ENCODE data around the gene PODNL1.

The PODNL1 gene

DNA sequence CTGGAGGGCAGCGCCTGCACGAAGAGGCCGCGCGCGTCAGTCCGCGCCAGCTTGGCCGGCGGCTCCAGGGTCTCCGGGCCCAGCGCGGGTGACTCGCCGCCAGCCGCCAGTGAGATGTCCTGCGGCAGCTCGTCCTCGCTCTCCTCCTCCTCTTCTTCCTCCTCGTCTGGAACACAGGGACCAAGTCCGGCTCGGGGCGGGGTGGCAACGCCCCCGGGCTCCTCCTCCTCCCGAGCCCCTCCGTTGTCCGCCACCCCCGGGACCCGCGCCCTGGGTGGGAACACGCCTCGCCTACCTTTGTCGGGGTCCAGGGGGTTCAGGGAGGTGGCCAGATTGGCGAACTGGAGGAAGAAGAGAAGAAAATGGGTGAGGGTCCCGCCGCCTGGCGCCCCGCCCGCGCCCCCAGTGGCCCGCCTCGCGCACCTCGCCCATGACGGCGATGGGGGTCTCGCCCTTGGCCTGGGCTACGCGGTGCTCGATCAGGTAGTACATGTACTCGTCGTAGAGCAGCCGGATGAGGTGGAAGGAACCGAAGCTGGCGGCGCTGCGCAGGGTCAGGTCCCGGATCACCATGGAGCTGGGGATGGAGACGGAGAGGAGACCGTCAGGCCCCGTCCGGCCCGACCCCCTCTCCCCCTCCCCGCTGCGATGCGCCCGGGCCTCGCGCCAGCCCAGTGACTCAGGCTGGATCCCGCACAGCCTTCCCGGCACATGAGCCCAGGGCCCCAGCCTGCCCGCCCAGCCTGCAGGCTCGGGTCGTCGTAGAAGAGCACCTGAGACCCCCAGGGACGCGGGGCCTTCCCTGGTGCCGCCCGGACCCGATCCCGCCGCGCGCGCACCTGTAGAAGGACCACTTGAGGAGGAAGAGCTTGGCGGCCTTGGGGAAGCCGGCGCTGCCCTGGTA is 24.7 kb upstream of the PODNL1 start:
- POLR2A ChIA-PET = interaction anchor here (0.6 kb wide), 1 partner anchor 41 kb away, joined by 3 read pairs; no protein-coding TSS in a partner anchor
- no peak overlapping the region for H3K4me3 ChIP-seq (ENCODE audit: control insufficient read depth in 1 of 7, extremely low read depth in 1 of 7, insufficient read depth in 4 of 7, low read depth in 2 of 7, low read length in 6 of 7)
- WGBS (ENCODE audit: insufficient coverage) = 96% methylated on average over 73 of the region's 89 CpGs
- H3K9me3 ChIP-seq (ENCODE audit: control extremely low read depth in 1 of 5, control insufficient read depth in 4 of 5, insufficient read depth in 2 of 5, low read depth in 1 of 5, low read length in 4 of 5) = no peaks in the 10 kb centered on the region
- peaks cover 4 to 83% (median 57%) of the 10 kb centered on the region in 4 experiments for H3K36me3 ChIP-seq (ENCODE audit: control insufficient read depth in 4 of 4, insufficient read depth in 4 of 4, low read length in 3 of 4)
- no peak overlapping the region for H3K27ac ChIP-seq (ENCODE audit: insufficient read depth in 1 of 2, low read depth in 1 of 2, low read length in 2 of 2, poor library complexity in 1 of 2, severe bottlenecking in 2 of 2)
- no peaks in the 10 kb centered on the region for H3K4me1 ChIP-seq (ENCODE audit: control extremely low read depth in 1 of 4, control insufficient read depth in 4 of 4, insufficient read depth in 4 of 4, low read length in 3 of 4)
- H3K27me3 ChIP-seq (replicated peaks in 2 of 5; ENCODE audit: control insufficient read depth in 4 of 5, insufficient read depth in 5 of 5, low read length in 4 of 5) = no peaks in the 10 kb centered on the region
- DNase-seq = no peak
- CTCF ChIA-PET = interaction anchor here (1.7 kb wide), 1 partner anchor 10 kb away, joined by 6 read pairs; the partner anchor contains the start of gene DCAF15

DNA sequence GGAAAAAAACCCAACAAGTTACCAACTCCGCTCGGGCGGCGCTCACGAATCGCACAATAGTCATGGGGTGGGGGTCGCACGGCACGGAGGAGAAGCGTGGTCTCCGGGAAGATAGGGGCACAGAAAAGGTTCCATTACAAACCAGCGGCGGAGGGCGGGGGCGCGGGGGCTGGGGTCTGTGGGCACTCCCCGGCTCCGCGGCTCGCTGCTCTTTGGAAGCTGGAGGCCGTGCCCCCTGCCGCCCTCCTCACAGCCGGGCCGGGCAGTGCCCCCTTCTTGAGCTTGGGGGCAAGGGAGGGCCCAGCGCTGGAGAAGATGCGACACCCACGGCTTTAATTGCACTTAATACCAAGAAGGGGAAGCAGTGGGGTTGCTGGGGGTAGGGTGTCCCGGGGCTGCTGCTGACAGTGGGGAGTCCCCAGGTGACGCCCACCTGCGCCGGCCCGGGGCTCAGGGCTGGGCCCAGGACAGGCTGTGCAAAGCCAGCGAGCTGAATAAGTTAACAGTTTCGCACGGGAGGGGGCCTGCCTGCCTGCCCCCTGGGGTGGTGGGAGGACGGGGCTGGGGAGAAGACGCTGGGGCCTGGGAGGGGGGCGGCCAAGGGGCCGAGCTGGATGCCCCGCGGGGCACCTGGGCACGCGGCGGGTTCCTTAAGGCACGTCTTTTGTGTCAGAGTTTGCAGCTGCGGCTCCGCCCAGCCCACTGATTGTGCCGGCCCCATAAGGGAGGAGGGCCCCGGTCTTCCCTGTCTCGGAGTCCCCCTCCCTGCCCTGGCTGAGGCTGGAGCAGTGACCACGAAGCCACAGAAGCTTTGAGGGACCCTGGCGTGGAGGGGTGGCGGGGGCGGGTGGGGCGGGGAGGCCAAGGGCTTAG is 23.8 kb upstream of the PODNL1 start:
- WGBS (ENCODE audit: insufficient coverage) = 94% methylated on average over 35 of the region's 55 CpGs
- DNase-seq = no peak
- Histone ChIP-seq H3K4me1 (ENCODE audit: control extremely low read depth in 1 of 4, control insufficient read depth in 4 of 4, insufficient read depth in 4 of 4, low read length in 3 of 4) (no peaks in the 10 kb centered on the region), H3K36me3 (ENCODE audit: control insufficient read depth in 4 of 4, insufficient read depth in 4 of 4, low read length in 3 of 4) (peaks cover 4 to 85% (median 59%) of the 10 kb centered on the region in 4 experiments), H3K27me3 (replicated peaks in 2 of 5; ENCODE audit: control insufficient read depth in 4 of 5, insufficient read depth in 5 of 5, low read length in 4 of 5) (no peaks in the 10 kb centered on the region), H3K9me3 (ENCODE audit: control extremely low read depth in 1 of 5, control insufficient read depth in 4 of 5, insufficient read depth in 2 of 5, low read depth in 1 of 5, low read length in 4 of 5) (no peaks in the 10 kb centered on the region), H3K27ac (ENCODE audit: insufficient read depth in 1 of 2, low read depth in 1 of 2, low read length in 2 of 2, poor library complexity in 1 of 2, severe bottlenecking in 2 of 2) (no peak overlapping the region), H3K4me3 (ENCODE audit: control insufficient read depth in 1 of 7, extremely low read depth in 1 of 7, insufficient read depth in 4 of 7, low read depth in 2 of 7, low read length in 6 of 7) (no peak overlapping the region)
- ChIA-PET CTCF (interaction anchor here (1.5 to 1.7 kb wide), 3 partner anchors 9 to 23 kb away, joined by 4 to 6 read pairs (median 6); partner anchors contain the start of gene DCAF15), POLR2A (interaction anchor here (0.6 to 1.2 kb wide), 4 partner anchors 9 to 69 kb away, joined by 3 read pairs; partner anchors contain the start of genes IL27RA and RFX1)

DNA sequence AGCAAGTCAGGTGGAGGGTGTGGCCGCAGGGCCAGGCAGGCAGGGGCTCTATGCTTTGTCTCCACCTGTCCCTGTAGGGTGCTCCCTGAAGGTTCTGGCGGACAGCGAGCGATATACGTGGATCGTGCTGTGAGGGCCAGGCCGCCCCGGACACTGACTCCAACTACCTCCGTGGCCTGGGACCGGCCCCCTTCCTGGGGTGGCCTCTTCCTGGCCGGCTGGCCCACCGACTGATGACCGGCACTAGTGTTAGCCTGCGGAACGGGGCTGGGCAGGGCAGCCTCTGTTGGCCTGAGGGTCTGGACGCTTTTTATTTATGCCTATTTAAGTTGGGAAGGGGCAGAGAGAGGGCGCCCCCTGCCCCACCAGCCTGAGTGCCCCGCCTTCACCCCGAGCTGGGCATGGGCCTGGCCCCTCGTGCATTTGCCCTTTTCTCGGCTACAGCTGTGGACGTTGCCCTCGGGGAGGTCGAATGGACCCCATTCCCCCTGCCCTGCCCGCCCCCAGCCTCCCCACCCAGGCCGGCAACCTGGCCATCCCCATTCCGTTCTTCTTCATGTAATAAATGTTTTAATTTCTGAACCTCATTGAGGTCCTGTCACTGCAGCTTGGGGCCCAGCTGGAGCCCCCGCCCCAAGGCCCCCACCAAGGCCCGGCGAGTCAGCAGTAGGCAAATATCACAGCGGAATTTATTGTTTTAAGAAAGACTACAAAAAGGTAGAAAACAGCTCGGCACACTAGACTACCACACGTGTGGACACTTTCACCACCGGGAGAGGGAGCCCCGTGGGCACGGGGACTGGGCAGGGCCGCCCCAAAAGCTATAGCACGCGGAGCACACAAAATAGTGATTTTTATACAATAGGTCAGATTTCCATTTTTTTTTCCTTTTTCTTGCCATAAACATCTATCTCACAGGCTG is 22.9 kb upstream of the PODNL1 start:
- Histone ChIP-seq H3K27ac (ENCODE audit: insufficient read depth in 1 of 2, low read depth in 1 of 2, low read length in 2 of 2, poor library complexity in 1 of 2, severe bottlenecking in 2 of 2) (no peak overlapping the region), H3K36me3 (ENCODE audit: control insufficient read depth in 4 of 4, insufficient read depth in 4 of 4, low read length in 3 of 4) (peaks cover 9 to 85% (median 59%) of the 10 kb centered on the region in 4 experiments), H3K27me3 (replicated peaks in 2 of 5; ENCODE audit: control insufficient read depth in 4 of 5, insufficient read depth in 5 of 5, low read length in 4 of 5) (no peaks in the 10 kb centered on the region), H3K9me3 (ENCODE audit: control extremely low read depth in 1 of 5, control insufficient read depth in 4 of 5, insufficient read depth in 2 of 5, low read depth in 1 of 5, low read length in 4 of 5) (no peaks in the 10 kb centered on the region), H3K4me1 (ENCODE audit: control extremely low read depth in 1 of 4, control insufficient read depth in 4 of 4, insufficient read depth in 4 of 4, low read length in 3 of 4) (no peaks in the 10 kb centered on the region), H3K4me3 (ENCODE audit: control insufficient read depth in 1 of 7, extremely low read depth in 1 of 7, insufficient read depth in 4 of 7, low read depth in 2 of 7, low read length in 6 of 7) (no peak overlapping the region)
- ChIA-PET POLR2A (interaction anchor here (0.9 to 1.2 kb wide), 3 partner anchors 8 to 70 kb away, joined by 3 read pairs; partner anchors contain the start of genes IL27RA and RFX1), CTCF (interaction anchor here (0.7 to 1.7 kb wide), 15 partner anchors 8 to 111 kb away, joined by 3 to 6 read pairs (median 4); partner anchors contain the start of genes DCAF15, IL27RA and MISP3)
- WGBS (ENCODE audit: insufficient coverage) = 96% methylated on average over 25 of the region's 39 CpGs
- no peak for DNase-seq

DNA sequence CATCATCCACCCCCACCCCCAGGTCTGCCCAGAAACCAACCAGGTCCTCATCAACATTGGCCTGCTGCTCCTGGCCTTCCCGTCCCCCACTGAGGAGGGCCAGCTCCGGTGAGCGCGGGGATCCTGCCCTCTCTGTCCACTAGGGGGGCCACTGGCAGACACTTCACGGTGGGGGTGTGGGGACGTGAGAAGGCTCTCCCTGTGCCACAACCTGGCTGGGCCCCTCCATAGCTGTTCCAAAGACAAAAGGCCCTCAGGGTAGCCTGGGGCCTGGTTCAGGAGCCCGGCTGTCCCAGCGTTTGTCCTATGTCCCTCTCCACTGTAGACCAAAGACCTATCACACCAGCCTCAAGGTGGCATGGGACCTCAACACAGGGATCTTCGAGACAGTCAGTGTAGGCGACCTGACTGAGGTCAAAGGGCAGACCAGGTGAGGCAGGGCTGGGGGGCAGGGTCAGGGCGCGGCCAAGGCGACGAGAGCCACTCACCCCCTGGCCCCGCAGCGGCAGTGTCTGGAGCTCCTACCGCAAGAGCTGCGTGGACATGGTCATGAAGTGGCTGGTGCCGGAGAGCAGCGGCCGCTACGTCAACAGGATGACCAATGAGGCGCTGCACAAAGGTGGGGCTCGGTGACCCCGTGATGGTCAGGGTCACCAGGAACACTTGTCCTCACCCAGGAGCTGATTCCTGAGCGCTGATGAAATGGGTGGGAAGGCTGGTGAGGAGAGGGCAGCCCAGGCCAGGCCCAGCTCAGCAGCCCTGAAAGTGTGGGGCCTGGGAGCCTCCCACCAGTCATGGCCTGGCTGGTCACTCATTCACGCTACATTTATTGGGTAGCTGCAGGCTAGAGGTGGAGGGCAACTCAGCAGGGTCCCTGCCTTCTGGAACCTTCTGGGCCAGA is 22.0 kb upstream of the PODNL1 start:
- WGBS (ENCODE audit: insufficient coverage) = 95% methylated on average over 26 of the region's 27 CpGs
- Histone ChIP-seq H3K9me3 (ENCODE audit: control extremely low read depth in 1 of 5, control insufficient read depth in 4 of 5, insufficient read depth in 2 of 5, low read depth in 1 of 5, low read length in 4 of 5) (no peaks in the 10 kb centered on the region), H3K27ac (ENCODE audit: insufficient read depth in 1 of 2, low read depth in 1 of 2, low read length in 2 of 2, poor library complexity in 1 of 2, severe bottlenecking in 2 of 2) (no peak overlapping the region), H3K4me3 (ENCODE audit: control insufficient read depth in 1 of 7, extremely low read depth in 1 of 7, insufficient read depth in 4 of 7, low read depth in 2 of 7, low read length in 6 of 7) (no peak overlapping the region), H3K27me3 (replicated peaks in 2 of 5; ENCODE audit: control insufficient read depth in 4 of 5, insufficient read depth in 5 of 5, low read length in 4 of 5) (no peaks in the 10 kb centered on the region), H3K4me1 (ENCODE audit: control extremely low read depth in 1 of 4, control insufficient read depth in 4 of 4, insufficient read depth in 4 of 4, low read length in 3 of 4) (no peaks in the 10 kb centered on the region), H3K36me3 (ENCODE audit: control insufficient read depth in 4 of 4, insufficient read depth in 4 of 4, low read length in 3 of 4) (peaks cover 10 to 85% (median 61%) of the 10 kb centered on the region in 4 experiments)
- ChIA-PET CTCF (interaction anchor here (0.6 to 1.7 kb wide), 21 partner anchors 10 to 119 kb away, joined by 3 to 6 read pairs (median 3); partner anchors contain the start of genes IL27RA, MISP3 and PODNL1), POLR2A (interaction anchor here (0.6 kb wide), 1 partner anchor 41 kb away, joined by 3 read pairs; no protein-coding TSS in a partner anchor)
- peak in 2 of 3 donors; percentile 43 to 50 for DNase-seq

DNA sequence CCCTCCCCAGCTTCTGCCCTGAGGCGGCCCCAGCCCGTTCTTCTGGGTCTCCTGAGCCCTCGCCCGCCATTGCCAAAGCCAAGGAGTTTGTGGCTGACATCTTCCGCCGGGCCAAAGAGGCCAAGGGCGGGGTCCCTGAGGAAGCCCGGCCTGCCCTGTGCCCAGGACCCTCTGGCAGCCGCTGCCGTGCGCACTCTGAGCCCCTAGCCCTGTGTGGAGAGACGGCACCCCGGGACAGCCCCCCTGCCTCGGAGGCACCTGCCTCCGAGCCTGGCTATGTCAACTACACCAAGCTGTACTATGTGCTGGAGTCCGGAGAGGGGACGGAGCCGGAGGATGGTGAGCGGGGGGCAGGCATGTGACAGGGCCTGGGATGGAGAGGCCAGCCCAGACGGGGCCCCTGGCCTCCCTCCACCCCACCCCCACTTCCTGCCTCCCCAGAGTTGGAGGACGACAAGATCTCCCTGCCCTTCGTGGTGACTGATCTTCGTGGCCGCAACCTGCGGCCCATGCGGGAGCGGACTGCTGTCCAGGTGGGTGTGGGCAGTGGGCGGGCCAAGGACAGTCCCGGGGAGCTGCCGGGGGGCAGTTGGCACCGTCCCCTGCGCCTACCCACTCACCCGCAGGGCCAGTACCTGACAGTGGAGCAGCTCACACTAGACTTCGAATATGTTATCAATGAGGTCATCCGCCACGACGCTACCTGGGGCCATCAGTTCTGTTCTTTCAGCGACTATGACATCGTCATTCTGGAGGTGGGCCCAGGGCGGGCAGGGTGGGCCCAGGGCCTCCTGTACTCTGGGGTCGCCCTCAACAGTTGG is 21.1 kb upstream of the PODNL1 start:
- H3K27me3 ChIP-seq (replicated peaks in 2 of 5; ENCODE audit: control insufficient read depth in 4 of 5, insufficient read depth in 5 of 5, low read length in 4 of 5) = no peaks in the 10 kb centered on the region
- POLR2A ChIA-PET = interaction anchor here (0.6 kb wide), 1 partner anchor 42 kb away, joined by 3 read pairs; no protein-coding TSS in a partner anchor
- no peak overlapping the region for H3K27ac ChIP-seq (ENCODE audit: insufficient read depth in 1 of 2, low read depth in 1 of 2, low read length in 2 of 2, poor library complexity in 1 of 2, severe bottlenecking in 2 of 2)
- H3K9me3 ChIP-seq (ENCODE audit: control extremely low read depth in 1 of 5, control insufficient read depth in 4 of 5, insufficient read depth in 2 of 5, low read depth in 1 of 5, low read length in 4 of 5) = no peaks in the 10 kb centered on the region
- CTCF ChIA-PET = interaction anchor here (0.6 to 1.7 kb wide), 13 partner anchors 10 to 120 kb away, joined by 3 to 6 read pairs (median 3); partner anchors contain the start of genes IL27RA, MISP3 and PODNL1
- no peak for DNase-seq
- peaks cover 9 to 84% (median 61%) of the 10 kb centered on the region in 4 experiments for H3K36me3 ChIP-seq (ENCODE audit: control insufficient read depth in 4 of 4, insufficient read depth in 4 of 4, low read length in 3 of 4)
- H3K4me1 ChIP-seq (ENCODE audit: control extremely low read depth in 1 of 4, control insufficient read depth in 4 of 4, insufficient read depth in 4 of 4, low read length in 3 of 4) = no peaks in the 10 kb centered on the region
- 93% methylated on average over 29 of the region's 41 CpGs for WGBS (ENCODE audit: insufficient coverage)
- no peak overlapping the region for H3K4me3 ChIP-seq (ENCODE audit: control insufficient read depth in 1 of 7, extremely low read depth in 1 of 7, insufficient read depth in 4 of 7, low read depth in 2 of 7, low read length in 6 of 7)

Measured in common myeloid progenitor, CD34-positive (primary cell).